Liver (tissue), 9 donors: ENCODE results near the gene HEXB. TPM values are rescaled to one million over a fixed set of nuclear protein-coding genes. Genes with fewer than 3 reads are reported as not detected.

Experiments
- DNase-seq: peaks from one replicate; pipeline ENCODE4 v3.0.0-alpha.2; 2017; ENCODE audit warnings: low spot score
- H3K27ac ChIP-seq, 2 donors: one replicate each; pipeline ENCODE4 v1.7.0; 2013; ENCODE audit warnings: inconsistent platforms in 2 of 2, low read length in 2 of 2, control low read depth in 1 of 2, low read depth in 1 of 2, mild to moderate bottlenecking in 1 of 2
- H3K27me3 ChIP-seq, 4 donors: one replicate each; pipeline versions ENCODE4 v1.6.1 to v1.7.0; 2013; ENCODE audit warnings: low read length in 3 of 4, inconsistent platforms in 1 of 4, mild to moderate bottlenecking in 1 of 4, moderate library complexity in 1 of 4; ENCODE audit not compliant: control insufficient read depth in 4 of 4, insufficient read depth in 4 of 4
- H3K36me3 ChIP-seq, 4 donors: one replicate each; pipeline versions ENCODE4 v1.6.1 to v1.7.0; 2013; ENCODE audit warnings: low read length in 3 of 4, mild to moderate bottlenecking in 3 of 4, low read depth in 1 of 4, moderate library complexity in 1 of 4; ENCODE audit not compliant: control insufficient read depth in 4 of 4, insufficient read depth in 3 of 4
- H3K4me1 ChIP-seq, 4 donors: one replicate each; pipeline versions ENCODE4 v1.6.1 to v1.7.0; 2013; ENCODE audit warnings: low read length in 3 of 4, mild to moderate bottlenecking in 3 of 4, moderate library complexity in 1 of 4; ENCODE audit not compliant: control insufficient read depth in 4 of 4, insufficient read depth in 4 of 4
- H3K4me3 ChIP-seq, 3 donors: one replicate each; pipeline versions ENCODE4 v1.6.1 to v1.7.0; 2013; ENCODE audit warnings: low read length in 3 of 3, control low read depth in 1 of 3, low read depth in 1 of 3, mild to moderate bottlenecking in 1 of 3
- H3K9ac ChIP-seq, 2 donors: one replicate each; pipeline ENCODE4 v1.7.0; 2013; ENCODE audit warnings: low read length in 2 of 2, mild to moderate bottlenecking in 2 of 2, moderate library complexity in 2 of 2, control low read depth in 1 of 2, low read depth in 1 of 2
- H3K9me3 ChIP-seq, 4 donors: one replicate each; pipeline versions ENCODE4 v1.6.1 to v1.7.0; 2013; ENCODE audit warnings: low read length in 3 of 4; ENCODE audit not compliant: control insufficient read depth in 4 of 4
- ATF3 ChIP-seq: IDR thresholded peaks from 2 replicates; pipeline ENCODE4 v1.6.1; 2016; ENCODE audit warnings: antibody characterized with exemption
- CTCF ChIP-seq: fragments of 150-350 bp; IDR thresholded peaks from 2 replicates; pipeline ENCODE4 v1.5.1; 2017; ENCODE audit warnings: improper control_type of control experiment, low read depth, low read length; ENCODE audit not compliant: missing input control
- EGR1 ChIP-seq, 2 donors: IDR thresholded peaks; 2 replicates each; pipeline ENCODE4 v1.6.1; 2016 to 2018; ENCODE audit warnings: antibody characterized with exemption in 2 of 2, low read depth in 2 of 2
- FOXA1 ChIP-seq: IDR thresholded peaks from 2 replicates; pipeline ENCODE4 v1.6.1; 2016; ENCODE audit warnings: antibody characterized with exemption
- GABPA ChIP-seq, 2 donors: IDR thresholded peaks in 1 of 2; conservative IDR thresholded peaks in 1 of 2; 2 replicates each; pipeline ENCODE4 v1.6.1; 2016; ENCODE audit warnings: antibody characterized with exemption in 2 of 2, mild to moderate bottlenecking in 1 of 2, moderate library complexity in 1 of 2
- HNF4A ChIP-seq, 2 donors: conservative IDR thresholded peaks; 2 replicates each; pipeline ENCODE4 v1.6.1; 2016; ENCODE audit warnings: antibody characterized with exemption in 2 of 2, mild to moderate bottlenecking in 2 of 2
- HNF4G ChIP-seq: IDR thresholded peaks from 2 replicates; pipeline ENCODE4 v1.6.1; 2016; ENCODE audit warnings: antibody characterized with exemption
- JUND ChIP-seq, 2 donors: IDR thresholded peaks; 2 replicates each; pipeline ENCODE4 v1.6.1; 2016; ENCODE audit warnings: antibody characterized with exemption in 2 of 2
- MAX ChIP-seq: IDR thresholded peaks from 2 replicates; pipeline ENCODE4 v1.6.1; 2016; ENCODE audit warnings: antibody characterized with exemption
- RAD21 ChIP-seq, 2 donors: IDR thresholded peaks; 2 replicates each; pipeline ENCODE4 v1.6.1; 2016; ENCODE audit warnings: antibody characterized with exemption in 2 of 2, mild to moderate bottlenecking in 2 of 2
- REST ChIP-seq: IDR thresholded peaks from 2 replicates; pipeline ENCODE4 v1.6.1; 2016; ENCODE audit warnings: antibody characterized with exemption, mild to moderate bottlenecking
- RXRA ChIP-seq, 2 donors: IDR thresholded peaks; 2 replicates each; pipeline ENCODE4 v1.6.1; 2017 to 2018; ENCODE audit warnings: antibody characterized with exemption in 2 of 2, mild to moderate bottlenecking in 1 of 2
- SP1 ChIP-seq: IDR thresholded peaks from 2 replicates; pipeline ENCODE4 v1.6.1; 2018; ENCODE audit warnings: antibody characterized with exemption, mild to moderate bottlenecking
- TAF1 ChIP-seq: conservative IDR thresholded peaks from 2 replicates; pipeline ENCODE4 v1.6.1; 2016; ENCODE audit warnings: antibody characterized with exemption, mild to moderate bottlenecking
- YY1 ChIP-seq: IDR thresholded peaks from 2 replicates; pipeline ENCODE4 v1.6.1; 2016; ENCODE audit warnings: antibody characterized with exemption, mild to moderate bottlenecking
- ZBTB33 ChIP-seq: IDR thresholded peaks from 2 replicates; pipeline ENCODE4 v1.6.1; 2016; ENCODE audit warnings: antibody characterized with exemption
- WGBS: extraction: QIAGEN DNeasy Blood & Tissue Kit; methylation state at CpG from one replicate; pipeline ENCODE4 v1.1.7; 2013; 5-methylcytosine and 5-hydroxymethylcytosine counted together
- polyA plus RNA-seq, 2 donors: library from polyadenylated mRNA; stranded (reverse) in 1 of 2; unstranded in 1 of 2; fragments of 200-250 nt in 1 of 2; fragments of >200 nt in 1 of 2; fragmentation: Nextera tagmentation in 1 of 2; extraction: Ambion mirVana in 1 of 2; gene quantifications; one replicate each; pipeline versions ENCODE4 v1.2.1 to v1.2.3, GENCODE V29; 2013 to 2015
- total RNA-seq, 2 donors: library from RNA; depleted of rRNA; stranded (reverse); fragments of >200 nt; gene quantifications; one replicate each; pipeline ENCODE4 v1.2.3, GENCODE V29; 2014
- donor health status: healthy.
- donor health status: healthy.
- donor health status: healthy.
- donor health status: healthy.
- donor health status: healthy.

HEXB gene
- total and polyA plus RNA-seq, 4 donors = 67.7 to 84.5 (median 76.2) TPM

- H3K27ac ChIP-seq = no peak overlapping the region
- no peak for TF ChIP-seq RXRA (IDR thresholded peaks at IDR 0.05)
- TF ChIP-seq ZBTB33 = no peak
- TF ChIP-seq FOXA1 = no peak
- TF ChIP-seq HNF4A (conservative IDR thresholded peaks at IDR 0.05) = no peak
- TF ChIP-seq MAX = no peak
- TF ChIP-seq YY1 = no peak
- TF ChIP-seq GABPA (IDR thresholded peaks at IDR 0.05 in 1 of 2, conservative IDR thresholded peaks at IDR 0.05 in 1 of 2) = no peak
- no peak for TF ChIP-seq JUND (IDR thresholded peaks at IDR 0.05)
- no peak for TF ChIP-seq TAF1
- no peak for TF ChIP-seq EGR1 (IDR thresholded peaks at IDR 0.05; ENCODE audit: low read depth in 2 of 2)
- TF ChIP-seq RAD21 (IDR thresholded peaks at IDR 0.05) = no peak
- TF ChIP-seq CTCF = no peak
- no peak for TF ChIP-seq ATF3
- TF ChIP-seq HNF4G = no peak
- no peak for TF ChIP-seq REST
- TF ChIP-seq SP1 = no peak
- H3K36me3 ChIP-seq = no peaks in the 10 kb centered on the region
- no peak overlapping the region for H3K4me3 ChIP-seq
- H3K27me3 ChIP-seq = no peaks in the 10 kb centered on the region
- no peak overlapping the region for H3K9ac ChIP-seq
- WGBS = 70% methylated on average over 5 of the region's 5 CpGs
- DNase-seq = no peak
- H3K4me1 ChIP-seq = peaks cover 0 to 8% (median 4%) of the 10 kb centered on the region in 4 donors
- no peaks in the 10 kb centered on the region for H3K9me3 ChIP-seq
Observed at GRCh38 chr5:74672215-74672877, 12.7 kb upstream of the HEXB start.
